GM12865 (cell line): Measurements from ENCODE around the gene ADNP2.

Experiments used
- DNase-seq: peaks from one replicate; pipeline ENCODE4 v3.0.0; 2010; ENCODE audit warnings: low read depth
- H3K4me3 ChIP-seq: 2 replicates; pipeline ENCODE4 v1.5.1; 2011; ENCODE audit warnings: mild to moderate bottlenecking, low read depth, low read length, control low read depth
- TF ChIP-seq, protein P1 (sequence below): IDR thresholded peaks from 2 replicates; pipeline ENCODE4 v1.5.1; 2011; ENCODE audit warnings: low read length, control low read depth, low read depth, inconsistent platforms; ENCODE audit not compliant: insufficient read depth; ENCODE audit errors: missing control alignments

Gene ADNP2

DNA sequence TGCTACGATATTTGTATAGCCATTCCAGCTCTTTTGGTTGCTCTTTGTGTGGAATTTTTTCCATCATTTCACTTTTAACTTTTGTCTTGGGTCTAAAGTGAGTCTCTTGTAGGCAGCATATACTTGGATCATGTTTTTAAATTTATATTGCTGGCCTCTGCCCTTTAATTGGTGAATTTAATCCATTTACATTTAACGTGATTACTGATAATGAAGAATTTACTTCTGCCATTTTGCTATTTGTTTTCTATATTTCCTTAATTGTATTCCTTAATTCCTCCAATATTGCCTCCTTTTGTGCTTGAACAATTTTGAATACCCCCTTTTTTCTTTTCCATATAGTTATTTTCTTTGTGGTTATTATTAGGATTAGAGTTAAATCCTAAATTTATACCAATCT, 21.0 kb upstream of the ADNP2 start:
- DNase-seq = no peak
- no peak overlapping the region for H3K4me3 ChIP-seq
- TF ChIP-seq, protein P1, sequence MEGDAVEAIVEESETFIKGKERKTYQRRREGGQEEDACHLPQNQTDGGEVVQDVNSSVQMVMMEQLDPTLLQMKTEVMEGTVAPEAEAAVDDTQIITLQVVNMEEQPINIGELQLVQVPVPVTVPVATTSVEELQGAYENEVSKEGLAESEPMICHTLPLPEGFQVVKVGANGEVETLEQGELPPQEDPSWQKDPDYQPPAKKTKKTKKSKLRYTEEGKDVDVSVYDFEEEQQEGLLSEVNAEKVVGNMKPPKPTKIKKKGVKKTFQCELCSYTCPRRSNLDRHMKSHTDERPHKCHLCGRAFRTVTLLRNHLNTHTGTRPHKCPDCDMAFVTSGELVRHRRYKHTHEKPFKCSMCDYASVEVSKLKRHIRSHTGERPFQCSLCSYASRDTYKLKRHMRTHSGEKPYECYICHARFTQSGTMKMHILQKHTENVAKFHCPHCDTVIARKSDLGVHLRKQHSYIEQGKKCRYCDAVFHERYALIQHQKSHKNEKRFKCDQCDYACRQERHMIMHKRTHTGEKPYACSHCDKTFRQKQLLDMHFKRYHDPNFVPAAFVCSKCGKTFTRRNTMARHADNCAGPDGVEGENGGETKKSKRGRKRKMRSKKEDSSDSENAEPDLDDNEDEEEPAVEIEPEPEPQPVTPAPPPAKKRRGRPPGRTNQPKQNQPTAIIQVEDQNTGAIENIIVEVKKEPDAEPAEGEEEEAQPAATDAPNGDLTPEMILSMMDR = no peak

DNA sequence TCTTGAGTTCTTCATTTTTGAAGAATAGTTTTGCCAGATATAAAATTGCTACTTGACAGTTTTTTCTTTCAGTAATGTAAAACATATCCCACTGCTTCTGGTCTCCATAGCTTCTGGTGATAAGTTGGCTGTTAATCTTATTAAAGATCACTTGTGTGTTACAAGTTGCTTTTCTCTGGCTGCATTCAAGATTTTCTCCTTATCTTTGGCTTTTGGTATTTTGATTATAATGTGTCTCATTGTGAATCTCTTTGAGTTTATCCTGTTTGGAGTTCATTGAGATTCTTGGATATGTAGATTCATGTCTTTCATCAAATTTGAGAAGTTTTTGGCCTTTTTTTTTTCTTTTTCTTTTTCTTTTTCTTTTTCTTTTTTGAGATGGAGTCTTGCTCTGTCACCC, 20.2 kb upstream of the ADNP2 start:
- DNase-seq = no peak
- TF ChIP-seq, protein P1 = no peak
- no peak overlapping the region for H3K4me3 ChIP-seq

DNA sequence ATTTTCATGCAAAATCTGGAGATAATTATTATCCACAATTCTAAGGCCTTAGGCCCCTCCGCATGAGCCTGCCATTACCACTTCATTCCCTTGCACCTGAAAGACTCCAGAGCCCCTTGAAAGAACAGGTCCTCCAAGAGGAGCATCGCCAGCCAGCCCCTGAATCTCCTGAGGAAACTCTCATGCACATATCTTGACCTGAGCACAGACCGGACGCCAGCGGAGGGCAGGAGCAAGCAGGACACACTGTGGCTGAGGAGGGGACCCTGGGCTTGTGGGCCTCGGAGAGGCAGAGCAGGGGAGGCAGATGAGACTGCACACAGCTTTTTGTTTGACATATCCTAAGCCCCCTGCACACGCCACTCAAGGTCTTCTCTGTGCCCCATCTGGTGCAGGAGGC, 13.6 kb upstream of the ADNP2 start:
- DNase-seq = no peak
- no peak overlapping the region for H3K4me3 ChIP-seq
- TF ChIP-seq, protein P1 = no peak

DNA sequence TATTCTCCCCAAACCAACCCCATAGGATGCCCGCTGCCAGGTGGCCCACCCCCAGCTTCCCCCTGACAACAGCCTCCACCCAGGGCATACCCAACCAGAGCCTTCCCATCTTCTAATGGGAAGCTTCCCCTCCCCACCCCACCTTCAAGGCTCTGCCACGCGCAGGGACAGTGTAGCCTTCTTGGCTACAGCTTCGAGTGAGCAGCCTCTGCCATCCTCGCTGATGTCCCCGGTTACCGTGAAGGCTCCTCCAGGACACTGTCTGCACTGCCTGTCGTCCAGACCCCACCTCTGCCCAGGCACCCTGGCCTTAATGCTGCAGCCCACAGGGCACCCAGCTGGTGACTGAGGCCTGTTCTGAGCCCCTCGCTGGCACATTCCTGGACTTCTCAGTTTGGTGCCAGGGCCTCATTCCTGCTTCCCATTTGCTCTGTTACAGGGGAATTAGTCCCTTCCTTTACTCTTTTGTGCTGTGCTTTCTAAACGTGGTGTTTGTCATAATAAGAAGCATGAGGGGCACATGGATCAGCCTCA, 13.0 kb upstream of the ADNP2 start:
- no peak overlapping the region for H3K4me3 ChIP-seq
- DNase-seq = no peak
- TF ChIP-seq, protein P1 = no peak

DNA sequence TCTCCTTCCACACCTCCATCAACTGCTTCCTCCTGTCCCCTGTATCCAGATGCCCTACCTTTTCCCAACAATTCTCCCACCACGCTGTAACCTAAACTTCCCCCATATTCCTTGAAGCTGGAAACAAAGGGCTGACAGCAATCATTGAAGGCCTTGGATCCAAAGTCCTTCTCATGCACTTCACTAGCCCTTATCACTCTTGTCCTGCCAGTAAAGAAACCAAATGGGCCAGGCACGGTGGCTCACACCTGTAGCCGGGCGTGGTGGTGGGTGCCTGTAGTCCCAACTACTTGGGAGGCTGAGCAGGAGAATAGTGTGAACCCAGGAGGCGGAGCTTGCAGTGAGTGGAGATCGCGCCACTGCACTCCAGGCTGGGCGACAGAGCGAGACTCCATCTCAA, 11.9 kb upstream of the ADNP2 start:
- TF ChIP-seq, protein P1 = no peak
- no peak overlapping the region for H3K4me3 ChIP-seq
- DNase-seq = no peak

DNA sequence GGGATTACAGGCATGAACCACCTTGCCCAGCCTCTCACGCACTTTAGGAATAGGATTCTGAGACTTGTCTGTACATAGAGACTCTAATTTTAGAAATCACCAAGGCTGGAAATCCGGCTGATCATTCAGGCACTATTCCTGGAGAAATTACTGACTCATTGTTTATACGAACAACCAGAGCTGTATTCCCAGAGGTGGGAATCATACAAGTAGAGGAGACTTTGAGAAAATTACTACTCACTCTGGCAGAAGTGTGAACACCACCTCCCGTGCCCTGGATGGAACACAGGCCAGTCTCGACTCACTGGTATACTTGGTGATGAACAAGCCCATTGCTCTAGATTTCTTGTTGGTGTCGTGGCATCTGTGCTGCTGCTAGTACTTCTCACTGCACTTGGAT, 5.8 kb upstream of the ADNP2 start:
- H3K4me3 ChIP-seq = no peak overlapping the region
- TF ChIP-seq, protein P1 = no peak
- DNase-seq = no peak

DNA sequence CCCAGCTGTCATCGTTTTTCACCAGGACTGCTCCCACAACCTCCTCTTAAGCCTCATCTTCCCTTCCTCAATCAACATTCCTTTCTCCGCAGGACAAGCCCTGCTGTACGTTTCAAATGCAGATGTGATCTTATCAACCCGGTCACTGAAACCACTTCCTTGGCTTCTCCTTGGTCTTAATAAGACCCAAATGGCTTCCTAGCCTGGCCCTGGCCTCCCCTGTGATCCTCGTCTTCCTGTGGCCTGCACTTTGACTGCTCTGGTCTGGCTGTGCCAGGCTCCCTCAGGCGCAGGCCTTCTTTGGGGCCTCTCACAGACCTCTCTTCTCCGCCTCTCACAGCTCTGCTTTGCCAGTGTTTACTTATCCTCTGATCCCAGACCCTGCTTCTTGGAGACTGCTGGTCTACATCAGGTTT, 4.7 kb upstream of the ADNP2 start:
- TF ChIP-seq, protein P1 = no peak
- H3K4me3 ChIP-seq = no peak overlapping the region
- no peak for DNase-seq
